HEK293T (cell line): ENCODE measurements around the gene ACOXL.

Experiments used
- CTBP1 ChIP-seq: fragments of 450-650 bp; IDR thresholded peaks from 2 replicates; pipeline ENCODE4 v1.6.1; 2016; ENCODE audit warnings: borderline replicate concordance
- ELF4 ChIP-seq: fragments of 450-650 bp; IDR thresholded peaks from 2 replicates; pipeline ENCODE4 v1.6.1; 2017; ENCODE audit warnings: antibody characterized with exemption
- FOXK2 ChIP-seq: fragments of 450-650 bp; IDR thresholded peaks from 2 replicates; pipeline ENCODE4 v1.6.1; 2016; ENCODE audit warnings: mild to moderate bottlenecking
- SP1 ChIP-seq: fragments of 450-650 bp; IDR thresholded peaks from 2 replicates; pipeline ENCODE4 v1.6.1; 2017

GRCh38 chr2:110910423-110910822, 178.1 kb downstream of the ACOXL start:
- no peak for TF ChIP-seq CTBP1
- TF ChIP-seq ELF4: no peak
- TF ChIP-seq SP1: no peak
- TF ChIP-seq FOXK2: no peak
